Renal pelvis (tissue), 4 donors: Measurements from ENCODE around the gene ABCF2. TPM values are rescaled to one million over a fixed set of nuclear protein-coding genes. Genes with fewer than 3 reads are reported as not detected.

Experiments used
- DNase-seq: peaks from one replicate; pipeline ENCODE4 v3.0.0-alpha.2; 2013
- polyA plus RNA-seq, 3 donors: library from polyadenylated mRNA; unstranded; fragments of 120-200 nt; gene quantifications; one replicate each; pipeline ENCODE4 v1.2.1, GENCODE V29; 2013; ENCODE audit not compliant: insufficient read length in 3 of 3

Gene ABCF2
- polyA plus RNA-seq, 3 donors, result 25.9 to 28.9 (median 26.3) TPM

GRCh38 chr7:151243408-151244195 is 16.6 kb upstream of the ABCF2 start:
- no peak for DNase-seq

GRCh38 chr7:151243045-151243349 is 16.0 kb upstream of the ABCF2 start:
- DNase-seq, result no peak

DNA sequence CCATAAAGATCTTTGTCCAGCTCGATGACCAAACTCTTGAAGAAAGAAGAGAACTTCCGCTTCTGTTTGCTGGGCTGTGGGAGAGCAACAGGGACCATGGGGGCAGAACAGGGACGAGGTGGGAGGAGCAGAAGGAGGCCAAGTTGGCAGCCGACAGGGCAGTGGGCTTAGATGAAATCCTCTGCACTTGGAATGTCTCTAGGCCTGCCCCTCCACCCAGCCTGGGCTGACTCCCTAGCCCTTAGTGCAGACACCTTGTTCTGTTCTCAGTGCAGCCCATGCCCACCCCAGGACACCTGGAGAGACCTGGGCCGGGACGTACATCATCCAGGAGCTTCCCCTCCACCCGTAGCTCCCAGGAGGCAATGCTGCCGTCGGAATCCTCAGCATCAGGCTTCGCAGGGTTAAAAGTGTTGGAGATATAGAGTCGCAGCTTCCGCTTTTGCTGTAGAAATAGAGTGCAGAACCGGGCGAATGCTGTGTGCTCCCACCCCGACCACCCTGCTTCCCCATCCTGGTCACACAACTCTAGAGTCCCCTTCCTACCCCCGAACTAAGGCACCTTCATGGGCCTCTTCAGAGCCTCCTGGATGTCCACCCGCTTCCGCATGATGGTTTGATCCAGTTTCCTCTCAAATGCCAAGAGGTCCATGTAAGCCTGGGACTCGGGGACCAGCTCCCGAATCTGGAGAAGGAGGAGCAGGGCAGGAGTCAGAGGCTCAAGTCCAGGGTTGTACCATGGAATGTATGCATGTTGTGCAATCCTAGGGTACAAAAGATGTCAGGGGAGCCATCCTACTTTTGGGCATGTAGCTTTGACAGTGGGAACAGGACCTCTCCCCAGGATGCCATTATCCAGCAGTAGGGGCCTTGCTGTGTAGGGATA is 15.4 kb upstream of the ABCF2 start:
- DNase-seq, result no peak

GRCh38 chr7:151241755-151242096 is 14.7 kb upstream of the ABCF2 start:
- no peak for DNase-seq

GRCh38 chr7:151240942-151241754 is 14.1 kb upstream of the ABCF2 start:
- DNase-seq, result no peak

GRCh38 chr7:151240536-151240935 is 13.5 kb upstream of the ABCF2 start:
- no peak for DNase-seq

GRCh38 chr7:151239837-151240459 is 12.9 kb upstream of the ABCF2 start:
- no peak for DNase-seq

- no peak for DNase-seq
Measured at GRCh38 chr7:151238924-151239836, 12.2 kb upstream of the ABCF2 start.

GRCh38 chr7:151238190-151238810 is 11.3 kb upstream of the ABCF2 start:
- DNase-seq, result no peak

DNA sequence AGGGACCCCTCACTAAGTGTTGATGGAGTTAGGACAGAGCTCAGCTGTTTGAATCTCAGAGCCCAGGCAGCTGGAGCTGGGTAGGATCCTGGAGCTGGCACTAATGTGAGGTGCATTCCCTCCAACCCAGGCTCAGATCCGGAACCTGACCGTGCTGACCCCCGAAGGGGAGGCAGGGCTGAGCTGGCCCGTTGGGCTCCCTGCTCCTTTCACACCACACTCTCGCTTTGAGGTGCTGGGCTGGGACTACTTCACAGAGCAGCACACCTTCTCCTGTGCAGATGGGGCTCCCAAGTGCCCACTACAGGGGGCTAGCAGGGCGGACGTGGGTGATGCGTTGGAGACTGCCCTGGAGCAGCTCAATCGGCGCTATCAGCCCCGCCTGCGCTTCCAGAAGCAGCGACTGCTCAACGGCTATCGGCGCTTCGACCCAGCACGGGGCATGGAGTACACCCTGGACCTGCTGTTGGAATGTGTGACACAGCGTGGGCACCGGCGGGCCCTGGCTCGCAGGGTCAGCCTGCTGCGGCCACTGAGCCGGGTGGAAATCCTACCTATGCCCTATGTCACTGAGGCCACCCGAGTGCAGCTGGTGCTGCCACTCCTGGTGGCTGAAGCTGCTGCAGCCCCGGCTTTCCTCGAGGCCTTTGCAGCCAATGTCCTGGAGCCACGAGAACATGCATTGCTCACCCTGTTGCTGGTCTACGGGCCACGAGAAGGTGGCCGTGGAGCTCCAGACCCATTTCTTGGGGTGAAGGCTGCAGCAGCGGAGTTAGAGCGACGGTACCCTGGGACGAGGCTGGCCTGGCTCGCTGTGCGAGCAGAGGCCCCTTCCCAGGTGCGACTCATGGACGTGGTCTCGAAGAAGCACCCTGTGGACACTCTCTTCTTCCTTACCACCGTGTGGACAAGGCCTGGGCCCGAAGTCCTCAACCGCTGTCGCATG is 10.5 kb upstream of the ABCF2 start:
- DNase-seq, result no peak

DNA sequence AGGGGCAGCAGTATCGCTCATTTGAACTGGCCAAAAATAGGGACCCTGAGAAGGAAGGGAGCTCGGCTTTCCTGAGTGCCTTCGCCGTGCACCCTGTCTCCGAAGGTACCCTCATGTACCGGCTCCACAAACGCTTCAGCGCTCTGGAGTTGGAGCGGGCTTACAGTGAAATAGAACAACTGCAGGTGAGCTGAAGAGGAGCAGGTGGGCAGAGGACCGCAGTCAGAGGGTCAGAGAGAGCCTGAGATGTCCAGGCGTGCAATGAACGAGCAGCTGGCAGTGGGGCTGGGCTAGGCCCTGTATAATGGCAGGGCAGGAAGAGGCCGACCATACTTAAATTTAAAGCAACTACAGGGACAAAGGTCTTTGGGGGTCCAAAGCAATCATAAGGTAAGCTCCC is 9.4 kb upstream of the ABCF2 start:
- DNase-seq, result no peak

DNA sequence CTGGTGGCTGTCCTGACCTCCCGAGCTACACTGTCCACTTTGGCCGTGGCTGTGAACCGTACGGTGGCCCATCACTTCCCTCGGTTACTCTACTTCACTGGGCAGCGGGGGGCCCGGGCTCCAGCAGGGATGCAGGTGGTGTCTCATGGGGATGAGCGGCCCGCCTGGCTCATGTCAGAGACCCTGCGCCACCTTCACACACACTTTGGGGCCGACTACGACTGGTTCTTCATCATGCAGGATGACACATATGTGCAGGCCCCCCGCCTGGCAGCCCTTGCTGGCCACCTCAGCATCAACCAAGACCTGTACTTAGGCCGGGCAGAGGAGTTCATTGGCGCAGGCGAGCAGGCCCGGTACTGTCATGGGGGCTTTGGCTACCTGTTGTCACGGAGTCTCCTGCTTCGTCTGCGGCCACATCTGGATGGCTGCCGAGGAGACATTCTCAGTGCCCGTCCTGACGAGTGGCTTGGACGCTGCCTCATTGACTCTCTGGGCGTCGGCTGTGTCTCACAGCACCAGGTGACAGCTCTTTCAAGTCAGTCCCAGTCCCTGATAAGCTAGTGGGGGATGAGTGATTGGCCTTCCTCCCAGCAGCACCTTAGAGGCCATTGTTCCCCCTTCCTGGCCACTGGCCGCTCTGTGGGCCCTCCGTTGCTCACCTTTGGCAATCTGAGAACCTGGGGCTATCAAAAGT is 8.2 kb upstream of the ABCF2 start:
- DNase-seq, result no peak

- no peak for DNase-seq
Measured at GRCh38 chr7:151233804-151234203, 6.8 kb upstream of the ABCF2 start.

GRCh38 chr7:151232917-151233701 is 6.1 kb upstream of the ABCF2 start:
- DNase-seq, result no peak

GRCh38 chr7:151232091-151232916 is 5.3 kb upstream of the ABCF2 start, which contains the start of gene CHPF2:
TSS of gene CHPF2 (plus strand) at chr7:151232483. CDS start at chr7:151234012, 1,529 bp downstream.
- peak; percentile 85 for DNase-seq

DNA sequence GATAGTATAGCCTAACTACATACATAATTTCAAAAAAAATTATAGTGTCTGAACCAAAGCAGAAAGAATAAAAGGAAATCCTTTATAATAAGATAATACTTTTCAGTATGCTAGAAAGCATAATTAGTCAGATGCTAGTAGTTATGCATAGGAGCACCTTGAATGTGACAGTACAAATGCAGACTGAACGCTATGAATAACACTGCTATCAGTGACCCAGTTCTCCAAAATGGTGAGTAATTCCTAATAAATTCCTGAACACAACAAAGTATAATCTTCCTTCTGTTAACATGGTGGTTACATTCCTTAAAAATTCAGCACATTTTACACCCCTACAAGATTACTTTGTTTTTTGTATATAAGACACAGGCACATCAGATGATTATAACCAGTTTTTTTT is 4.1 kb upstream of the ABCF2 start:
- DNase-seq, result no peak

DNA sequence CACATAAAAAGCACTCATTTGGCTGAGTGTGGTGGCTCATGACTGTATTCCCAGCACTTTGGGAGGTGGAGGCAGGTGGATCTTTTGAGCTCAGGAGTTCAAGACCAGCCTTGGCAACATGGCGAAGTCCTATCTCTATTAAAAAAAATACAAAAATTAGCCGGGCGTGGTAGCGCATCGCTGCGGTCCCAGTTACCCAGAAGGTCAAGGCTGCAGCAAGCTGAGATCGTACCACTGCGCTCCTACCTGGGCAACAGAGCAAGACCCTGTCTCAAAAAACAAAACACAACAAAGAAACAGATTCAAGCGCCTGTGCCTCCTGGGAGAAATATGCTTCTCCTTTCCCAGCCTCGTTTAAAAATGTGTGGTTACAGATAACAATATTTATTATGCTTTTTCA is 2.2 kb upstream of the ABCF2 start:
- no peak for DNase-seq
